Measurements from ENCODE around the gene IFTAP. TPM values are rescaled to one million over a fixed set of nuclear protein-coding genes. Genes with fewer than 3 reads are reported as not detected.
"Not testable (repeated sequence)": the region's sequence is repeated elsewhere in the genome, so short reads cannot be mapped to it uniquely, and the experiment has no call there.

Gene IFTAP
- total RNA-seq, 2 donors from 2014 or later, result 8.0 to 10.7 TPM

DNA sequence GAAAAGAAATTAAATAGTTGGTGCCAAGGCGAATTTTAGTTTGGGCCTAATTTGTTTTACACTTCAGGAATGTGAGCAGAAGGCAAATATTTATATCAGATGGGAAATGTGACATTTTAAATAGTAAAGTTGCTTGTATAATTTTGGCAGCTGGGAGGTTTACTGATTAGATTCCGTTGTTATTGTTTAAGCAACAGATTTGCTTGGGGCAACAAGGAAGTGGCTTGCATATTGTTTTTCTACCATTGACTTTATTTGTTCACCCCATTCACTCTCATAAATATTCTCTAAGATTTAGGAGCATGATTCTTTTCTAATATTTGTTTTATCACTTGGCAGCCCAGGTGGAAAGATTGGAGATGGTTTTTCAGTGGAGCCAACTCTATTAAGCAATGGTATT, 44.3 kb downstream of the IFTAP start:
- Histone ChIP-seq H3K4me1 (no peaks in the 10 kb centered on the region), H3K9ac (ENCODE audit: low read depth in 2 of 2, low read length in 2 of 2) (no peak overlapping the region), H3K27me3 (no peaks in the 10 kb centered on the region), H3K9me3 (no peaks in the 10 kb centered on the region), H3K27ac (no peak overlapping the region), H3K4me3 (no peak overlapping the region), H3K36me3 (no peaks in the 10 kb centered on the region)
- TF ChIP-seq, protein P1, sequence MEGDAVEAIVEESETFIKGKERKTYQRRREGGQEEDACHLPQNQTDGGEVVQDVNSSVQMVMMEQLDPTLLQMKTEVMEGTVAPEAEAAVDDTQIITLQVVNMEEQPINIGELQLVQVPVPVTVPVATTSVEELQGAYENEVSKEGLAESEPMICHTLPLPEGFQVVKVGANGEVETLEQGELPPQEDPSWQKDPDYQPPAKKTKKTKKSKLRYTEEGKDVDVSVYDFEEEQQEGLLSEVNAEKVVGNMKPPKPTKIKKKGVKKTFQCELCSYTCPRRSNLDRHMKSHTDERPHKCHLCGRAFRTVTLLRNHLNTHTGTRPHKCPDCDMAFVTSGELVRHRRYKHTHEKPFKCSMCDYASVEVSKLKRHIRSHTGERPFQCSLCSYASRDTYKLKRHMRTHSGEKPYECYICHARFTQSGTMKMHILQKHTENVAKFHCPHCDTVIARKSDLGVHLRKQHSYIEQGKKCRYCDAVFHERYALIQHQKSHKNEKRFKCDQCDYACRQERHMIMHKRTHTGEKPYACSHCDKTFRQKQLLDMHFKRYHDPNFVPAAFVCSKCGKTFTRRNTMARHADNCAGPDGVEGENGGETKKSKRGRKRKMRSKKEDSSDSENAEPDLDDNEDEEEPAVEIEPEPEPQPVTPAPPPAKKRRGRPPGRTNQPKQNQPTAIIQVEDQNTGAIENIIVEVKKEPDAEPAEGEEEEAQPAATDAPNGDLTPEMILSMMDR (IDR thresholded peaks at IDR 0.05), result no peak
- no peak for DNase-seq
- intact Hi-C loops (cut with DNase I), result no loop called here

DNA sequence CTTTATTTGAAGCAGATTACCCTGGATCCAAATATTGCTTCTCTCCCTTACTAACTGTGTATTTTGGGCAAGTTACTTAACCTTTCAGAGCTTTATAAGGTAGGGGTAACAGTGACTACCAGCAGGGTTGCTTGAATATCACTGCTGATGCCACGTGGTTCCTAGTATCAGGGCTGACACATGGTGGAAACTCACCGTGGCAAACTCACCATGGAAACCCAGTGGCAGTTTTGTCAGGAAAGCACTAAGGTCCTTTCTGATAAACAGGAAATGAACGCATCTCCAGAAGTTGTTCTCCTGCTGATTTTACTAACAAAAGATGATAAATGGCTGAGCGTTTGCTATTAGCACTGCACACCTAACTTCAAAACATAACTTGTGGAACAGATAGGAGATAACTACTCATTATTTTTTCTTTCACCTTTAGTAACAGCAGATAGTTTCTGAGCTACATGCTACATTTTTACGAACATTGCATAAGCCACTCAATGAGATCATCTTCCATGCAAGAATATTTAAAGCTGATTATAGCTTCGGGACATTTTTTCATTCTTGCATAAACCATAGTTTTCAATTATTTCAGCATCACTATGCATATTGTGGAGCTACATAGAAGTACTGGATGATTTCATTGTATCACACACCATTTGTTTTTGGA, 63.4 kb downstream of the IFTAP start:
- H3K9ac ChIP-seq (ENCODE audit: low read depth in 2 of 2, low read length in 2 of 2), result no peak overlapping the region
- no peaks in the 10 kb centered on the region for H3K27me3 ChIP-seq
- H3K27ac ChIP-seq, result no peak overlapping the region
- DNase-seq, result no peak
- TF ChIP-seq, protein P1 (IDR thresholded peaks at IDR 0.05), result no peak
- no peaks in the 10 kb centered on the region for H3K36me3 ChIP-seq
- intact Hi-C loops (cut with DNase I), result no loop called here
- no peak overlapping the region for H3K4me3 ChIP-seq
- no peaks in the 10 kb centered on the region for H3K4me1 ChIP-seq
- no peaks in the 10 kb centered on the region for H3K9me3 ChIP-seq

DNA sequence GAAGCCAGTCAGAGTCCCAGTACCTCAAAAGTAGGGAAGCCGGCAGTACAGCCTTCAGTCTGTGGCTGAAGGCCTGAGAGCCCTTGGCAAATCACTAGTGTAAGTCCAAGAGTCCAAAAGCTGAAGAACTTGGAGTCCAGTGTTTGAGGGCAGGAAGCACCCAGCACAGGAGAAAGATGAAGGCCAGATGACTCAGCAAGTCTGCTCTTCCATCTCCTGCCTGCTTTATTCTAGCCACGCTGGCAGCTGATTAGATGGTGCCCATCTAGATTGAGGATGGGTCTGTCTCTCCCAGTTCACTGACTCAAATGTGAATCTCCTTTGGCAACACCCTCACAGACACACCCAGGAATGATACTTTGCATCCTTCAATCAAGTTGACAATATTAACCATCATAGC, 67.1 kb downstream of the IFTAP start:
- H3K36me3 ChIP-seq; DNase-seq; H3K27ac ChIP-seq; H3K27me3 ChIP-seq; H3K9me3 ChIP-seq; intact Hi-C loops (cut with DNase I); H3K9ac ChIP-seq (ENCODE audit: low read depth in 2 of 2, low read length in 2 of 2); H3K4me1 ChIP-seq; H3K4me3 ChIP-seq: not testable (repeated sequence)

DNA sequence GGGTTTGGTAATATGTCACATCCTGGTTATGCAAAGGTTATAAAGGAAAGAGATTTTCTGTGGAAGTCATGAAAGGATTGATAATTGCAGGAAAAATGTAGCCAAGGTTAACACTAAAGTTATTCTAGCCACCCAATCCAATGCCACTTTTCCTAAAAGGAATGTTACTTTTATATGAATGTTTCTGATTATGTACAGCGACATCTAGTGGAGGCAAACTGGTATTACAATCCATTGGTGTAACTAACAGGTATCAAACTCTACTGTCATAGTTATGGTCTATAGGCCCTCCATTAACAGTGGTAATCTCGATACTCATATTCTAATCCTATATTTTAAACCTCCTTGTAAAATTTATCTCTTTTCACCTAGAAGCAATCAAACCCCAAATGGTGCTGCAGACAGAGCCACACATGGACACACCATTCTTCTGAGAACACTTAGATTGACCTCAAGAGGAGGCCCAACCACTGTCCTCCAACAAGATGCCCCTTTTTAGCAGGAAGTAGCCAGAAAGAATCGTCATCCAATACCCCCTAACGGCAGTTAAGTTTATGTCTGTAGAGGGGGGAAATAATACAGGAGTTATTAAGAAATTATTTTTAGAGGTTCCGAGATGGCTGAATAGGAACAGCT, 78.6 kb downstream of the IFTAP start:
- H3K4me1 ChIP-seq, result no peaks in the 10 kb centered on the region
- peak; percentile 27 for DNase-seq
- no peak overlapping the region for H3K27ac ChIP-seq
- no peaks in the 10 kb centered on the region for H3K27me3 ChIP-seq
- intact Hi-C loops (cut with DNase I), result loop anchor here (2.0 kb wide), 1 partner anchor 108 kb away; no protein-coding TSS in a partner anchor
- TF ChIP-seq, protein P1 (IDR thresholded peaks at IDR 0.05), result peak; percentile 73
- H3K9ac ChIP-seq (ENCODE audit: low read depth in 2 of 2, low read length in 2 of 2), result no peak overlapping the region
- no peak overlapping the region for H3K4me3 ChIP-seq
- H3K36me3 ChIP-seq, result no peaks in the 10 kb centered on the region
- H3K9me3 ChIP-seq, result no peaks in the 10 kb centered on the region

DNA sequence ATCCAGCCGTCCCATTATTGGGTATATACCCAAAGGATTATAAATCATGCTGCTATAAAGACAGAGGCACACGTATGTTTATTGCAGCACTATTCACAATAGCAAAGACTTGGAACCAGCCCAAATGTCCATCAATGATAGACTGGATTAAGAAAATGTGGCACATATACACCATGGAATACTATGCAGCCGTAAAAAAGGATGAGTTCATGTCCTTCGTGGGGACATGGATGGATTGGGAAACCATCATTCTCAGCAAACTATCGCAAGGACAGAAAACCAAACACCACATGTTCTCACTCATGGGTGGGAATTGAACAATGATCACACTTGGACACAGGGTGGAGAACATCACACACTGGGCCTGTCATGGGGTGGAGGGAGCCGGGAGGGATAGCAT, 85.2 kb downstream of the IFTAP start:
- intact Hi-C loops (cut with DNase I); H3K4me3 ChIP-seq; H3K4me1 ChIP-seq; H3K9ac ChIP-seq (ENCODE audit: low read depth in 2 of 2, low read length in 2 of 2); H3K27me3 ChIP-seq; H3K27ac ChIP-seq; H3K36me3 ChIP-seq; DNase-seq; H3K9me3 ChIP-seq: not testable (repeated sequence)

DNA sequence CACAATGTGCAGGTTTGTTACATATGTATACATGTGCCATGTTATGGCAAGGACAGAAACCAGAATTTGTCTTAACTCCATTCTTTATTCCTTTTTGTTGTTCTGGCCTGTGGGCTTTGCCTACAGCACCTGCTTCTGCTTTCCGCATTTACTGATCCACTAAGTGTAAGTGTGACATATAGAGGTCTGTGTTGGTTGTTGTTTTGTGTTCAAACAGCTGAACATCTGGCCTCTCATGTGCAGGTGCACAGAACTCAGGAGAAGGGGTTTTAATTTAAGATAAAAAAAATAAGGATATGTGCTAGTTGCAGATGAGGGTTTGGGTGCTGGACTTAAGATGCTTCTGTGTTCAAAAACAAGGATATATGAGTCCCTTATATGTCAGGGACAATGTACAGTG, 89.5 kb downstream of the IFTAP start:
- H3K9ac ChIP-seq (ENCODE audit: low read depth in 2 of 2, low read length in 2 of 2), result no peak overlapping the region
- no peaks in the 10 kb centered on the region for H3K36me3 ChIP-seq
- intact Hi-C loops (cut with DNase I), result no loop called here
- H3K27me3 ChIP-seq, result no peaks in the 10 kb centered on the region
- H3K4me1 ChIP-seq, result no peaks in the 10 kb centered on the region
- no peaks in the 10 kb centered on the region for H3K9me3 ChIP-seq
- no peak for DNase-seq
- H3K4me3 ChIP-seq, result no peak overlapping the region
- no peak overlapping the region for H3K27ac ChIP-seq
- TF ChIP-seq, protein P1 (IDR thresholded peaks at IDR 0.05), result no peak

All from colonic mucosa (tissue), 4 donors.